GM13976 (cell line): ENCODE results near the gene NINL.

ENCODE experiments used
- DNase-seq: peaks from one replicate; pipeline ENCODE4 v3.0.0; 2012; ENCODE audit warnings: low spot score
- in situ Hi-C: fragments of 300-500 bp; cut with MboI; formaldehyde crosslinking; loops from one replicate; pipeline ENCODE4 v1.12.0; 2022; ENCODE audit warnings: low sequenced_read_pairs, mixed read lengths, inconsistent platforms; ENCODE audit not compliant: unreplicated experiment
- TF ChIP-seq, protein P1 (sequence below): IDR thresholded peaks from 2 replicates; pipeline ENCODE4 v1.5.1; 2012; ENCODE audit warnings: borderline replicate concordance, mild to moderate bottlenecking; ENCODE audit not compliant: insufficient read depth; ENCODE audit errors: extremely low read depth, missing control alignments, control extremely low read depth

Gene NINL

DNA sequence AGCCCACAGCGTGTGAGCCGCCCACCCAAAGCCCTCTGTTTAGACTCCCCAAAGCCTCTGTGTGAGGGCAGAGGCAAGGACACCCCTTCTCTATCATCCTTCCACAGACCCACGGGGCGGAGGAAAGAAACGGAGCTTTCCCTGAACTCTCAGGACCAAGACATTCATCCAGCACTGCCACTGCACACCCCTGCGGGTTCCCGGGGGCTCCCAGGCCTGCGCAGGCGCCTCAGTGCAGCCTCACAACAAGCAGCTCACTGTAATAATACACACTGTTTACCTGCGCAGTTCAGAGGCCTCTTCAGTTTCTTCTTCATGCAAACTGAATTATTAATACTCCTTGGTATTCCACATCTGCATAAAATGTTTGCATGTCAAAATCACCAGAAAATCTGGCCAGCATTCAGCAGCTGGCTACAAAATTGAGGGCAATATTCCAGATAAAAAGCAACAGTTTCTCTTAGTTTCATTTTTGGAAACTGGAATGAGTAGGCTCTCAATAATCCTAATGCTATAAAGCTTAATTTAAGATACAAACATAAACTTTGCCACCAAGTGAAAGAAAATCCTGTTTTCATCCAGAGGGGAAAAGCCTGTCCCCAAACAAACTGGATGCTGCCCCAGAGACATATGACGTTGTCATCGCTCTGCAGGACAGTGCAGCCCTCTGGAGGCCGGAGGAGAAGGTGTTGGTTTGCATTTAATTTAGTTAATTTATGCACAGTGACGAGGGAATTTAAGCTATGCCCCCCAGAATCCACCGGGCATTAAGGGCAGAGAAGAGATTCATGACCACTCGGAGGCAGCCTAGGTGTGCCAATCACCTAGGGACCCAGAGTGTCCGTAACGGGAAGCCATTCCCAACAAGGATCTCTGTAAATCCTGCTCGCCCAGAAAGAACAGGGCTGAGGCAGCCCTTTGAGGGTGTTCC is 45.3 kb downstream of the NINL start:
- DNase-seq = no peak
- TF ChIP-seq, protein P1, sequence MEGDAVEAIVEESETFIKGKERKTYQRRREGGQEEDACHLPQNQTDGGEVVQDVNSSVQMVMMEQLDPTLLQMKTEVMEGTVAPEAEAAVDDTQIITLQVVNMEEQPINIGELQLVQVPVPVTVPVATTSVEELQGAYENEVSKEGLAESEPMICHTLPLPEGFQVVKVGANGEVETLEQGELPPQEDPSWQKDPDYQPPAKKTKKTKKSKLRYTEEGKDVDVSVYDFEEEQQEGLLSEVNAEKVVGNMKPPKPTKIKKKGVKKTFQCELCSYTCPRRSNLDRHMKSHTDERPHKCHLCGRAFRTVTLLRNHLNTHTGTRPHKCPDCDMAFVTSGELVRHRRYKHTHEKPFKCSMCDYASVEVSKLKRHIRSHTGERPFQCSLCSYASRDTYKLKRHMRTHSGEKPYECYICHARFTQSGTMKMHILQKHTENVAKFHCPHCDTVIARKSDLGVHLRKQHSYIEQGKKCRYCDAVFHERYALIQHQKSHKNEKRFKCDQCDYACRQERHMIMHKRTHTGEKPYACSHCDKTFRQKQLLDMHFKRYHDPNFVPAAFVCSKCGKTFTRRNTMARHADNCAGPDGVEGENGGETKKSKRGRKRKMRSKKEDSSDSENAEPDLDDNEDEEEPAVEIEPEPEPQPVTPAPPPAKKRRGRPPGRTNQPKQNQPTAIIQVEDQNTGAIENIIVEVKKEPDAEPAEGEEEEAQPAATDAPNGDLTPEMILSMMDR = no peak
- in situ Hi-C loops = no loop called here

DNA sequence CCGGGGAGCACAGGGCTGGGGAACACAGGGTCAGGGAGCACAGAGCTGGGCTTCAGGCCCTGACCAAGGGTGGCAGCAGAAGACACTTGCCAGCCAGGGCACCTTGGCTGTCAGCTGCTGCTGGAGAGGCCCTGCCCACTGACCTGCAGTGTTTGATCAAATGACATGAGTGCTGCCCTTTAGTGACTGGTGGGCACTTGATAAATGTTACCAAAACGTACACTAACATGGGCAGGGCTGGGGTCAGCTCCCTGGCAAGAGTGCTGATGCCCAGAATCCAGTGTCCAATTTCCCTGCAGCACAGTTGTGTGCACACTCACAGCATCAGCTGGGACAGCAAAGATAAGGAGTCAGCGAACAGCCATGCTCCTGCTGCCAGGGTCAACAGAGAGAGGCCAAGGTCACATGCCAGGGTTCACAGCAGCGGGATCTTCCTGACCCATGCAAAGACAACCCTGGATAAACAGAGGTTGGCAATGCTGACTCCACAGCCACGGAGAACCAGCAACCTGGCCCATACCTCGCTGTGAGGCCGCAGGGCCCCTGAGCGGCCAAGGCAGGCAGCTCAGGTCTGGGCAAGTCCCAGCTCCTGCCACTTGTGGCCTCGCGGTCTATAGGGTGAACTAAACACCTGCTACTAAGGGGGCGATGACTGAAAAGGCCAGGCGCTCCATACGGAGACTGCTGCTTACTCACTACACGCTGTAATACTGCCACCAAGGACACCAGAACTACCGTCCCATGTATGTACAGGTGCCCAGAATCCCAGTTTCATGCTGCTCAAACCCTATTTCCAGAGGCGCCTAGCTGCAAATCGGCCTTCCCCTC is 46.3 kb downstream of the NINL start:
- in situ Hi-C loops = no loop called here
- TF ChIP-seq, protein P1 = no peak

DNA sequence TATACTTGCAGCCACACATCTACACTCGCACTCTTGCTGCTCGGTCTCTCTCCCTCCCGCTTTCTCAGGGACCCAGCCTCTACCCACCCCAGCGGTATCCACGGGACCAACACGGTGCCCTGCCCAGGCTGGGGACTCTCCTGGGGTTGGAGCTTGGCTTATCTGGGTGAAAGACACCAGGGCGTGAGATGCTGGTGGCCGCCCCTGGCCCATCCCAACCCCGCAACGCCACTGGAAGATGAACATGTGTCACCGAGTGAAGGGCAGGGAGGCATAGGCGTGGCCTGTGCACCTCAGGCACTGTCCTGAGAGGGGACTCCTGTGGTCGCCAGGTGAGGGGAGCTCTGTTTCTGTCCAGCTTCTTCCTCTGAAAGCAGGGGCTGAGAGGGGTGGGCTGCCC is 47.4 kb downstream of the NINL start:
- TF ChIP-seq, protein P1 = no peak
- no peak for DNase-seq
- in situ Hi-C loops = no loop called here

More for the DNA sequence above, 46.3 kb downstream of the NINL start:
- no peak for DNase-seq

DNA sequence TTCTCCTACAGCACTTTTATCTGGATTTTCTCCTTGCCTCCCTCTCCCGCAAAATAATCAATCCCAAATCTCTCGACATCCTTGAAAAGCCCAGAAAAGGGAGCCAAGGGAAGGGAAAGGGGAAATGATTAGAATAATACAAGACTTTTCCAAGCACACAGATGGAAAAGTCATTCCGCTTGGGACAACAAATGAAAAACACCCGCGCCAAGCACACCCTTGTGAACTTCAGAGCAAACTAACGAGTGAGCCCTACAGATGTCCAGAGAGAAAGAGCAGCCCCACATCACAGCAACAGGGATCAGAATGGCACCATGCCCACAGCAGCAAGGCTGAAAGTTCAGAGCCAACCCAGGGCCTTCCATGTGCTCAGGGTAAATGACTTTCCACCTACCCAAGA is 49.6 kb downstream of the NINL start:
- in situ Hi-C loops = no loop called here
- no peak for DNase-seq
- TF ChIP-seq, protein P1 = no peak

DNA sequence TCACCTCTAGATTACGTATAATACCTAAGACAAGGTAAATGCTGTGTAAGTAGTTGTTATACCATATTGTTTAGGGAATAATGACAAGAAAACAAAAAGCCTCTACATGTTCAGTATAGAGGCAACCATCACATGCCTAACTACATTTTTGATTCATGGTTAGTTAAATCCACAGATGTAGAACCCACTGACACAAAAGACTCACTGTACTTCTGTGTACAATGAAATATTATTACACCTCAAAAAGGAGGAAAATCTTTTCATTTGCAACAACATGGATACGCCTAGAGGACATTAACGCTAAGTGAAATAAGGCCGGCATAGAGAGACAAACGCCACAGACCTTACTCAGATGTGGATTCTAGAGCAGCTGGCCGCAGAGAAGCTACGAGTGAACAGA is 50.5 kb downstream of the NINL start:
- no peak for DNase-seq
- in situ Hi-C loops = no loop called here
- TF ChIP-seq, protein P1 = no peak

DNA sequence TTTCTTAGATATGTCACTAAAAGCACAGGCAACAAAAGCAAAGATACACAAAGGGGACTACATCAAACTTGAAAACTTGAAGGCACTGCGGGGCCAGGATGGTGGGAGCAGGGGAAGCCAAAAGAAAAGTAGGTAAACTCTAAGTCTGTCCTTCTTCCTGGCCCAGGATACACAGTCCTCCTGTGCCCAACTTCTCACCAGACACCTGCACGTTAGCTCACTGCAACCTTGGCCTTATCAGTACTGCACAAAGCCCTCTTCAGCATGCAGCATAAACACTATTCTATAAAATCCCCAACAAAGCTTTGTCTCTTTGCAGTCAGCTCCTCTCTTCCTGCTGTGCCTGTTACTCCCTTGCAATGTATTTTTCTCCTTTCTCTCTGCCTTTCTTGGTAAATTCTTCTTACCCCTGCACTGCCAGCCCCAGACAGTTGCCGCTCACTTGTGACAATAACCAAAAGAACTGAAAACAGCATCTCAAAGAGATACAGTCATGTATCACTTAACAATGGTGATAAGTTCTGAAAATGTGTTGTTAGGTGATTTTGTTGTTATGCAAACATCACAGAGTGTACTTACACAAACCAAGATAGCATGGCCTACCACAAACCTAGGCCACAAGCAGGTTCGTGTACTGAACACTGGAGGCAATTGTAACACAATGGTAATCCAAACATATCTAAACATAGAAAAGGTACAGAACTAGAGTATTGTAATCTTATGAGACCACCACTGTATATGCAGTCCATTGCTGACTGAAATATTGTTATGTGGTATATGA is 51.2 kb downstream of the NINL start:
- no peak for DNase-seq
- TF ChIP-seq, protein P1 = no peak
- in situ Hi-C loops = no loop called here
